IMR-90 (cell line): ENCODE data around the gene SHROOM3. TPM values are rescaled to one million over a fixed set of nuclear protein-coding genes. Genes with fewer than 3 reads are reported as not detected.

Experiments used
- ATAC-seq: fragments of 200-7000 bp; cut with Tn5 transposase; 2 replicates; pipeline ENCODE4 v1.9.1; 2020; ENCODE audit warnings: low read depth, mild to moderate bottlenecking, moderate library complexity
- BruUV-seq: library from RNA; stranded (reverse); fragments of 400-500 nt; replicated peaks from 2 replicates; lab custom pipeline; 2021; lab: Mats Ljungman, UMichigan
- CTCF ChIA-PET: fragments of 300-600 bp; formaldehyde crosslinking; extraction: SDS; loops from one replicate; lab custom pipeline; 2021; ENCODE audit warnings: antibody characterized with exemption; lab: Yijun Ruan, JAX
- POLR2A ChIA-PET: fragments of 300-600 bp; sonication (Branson Sonifier 250); formaldehyde crosslinking; loops from one replicate; lab custom pipeline; 2022; ENCODE audit warnings: antibody characterized with exemption; ENCODE audit not compliant: unreplicated experiment; lab: Charles Lee
- DNase-seq: peaks from one replicate; pipeline ENCODE4 v3.0.0; 2013
- H2AFZ ChIP-seq: replicated peaks from 2 replicates; pipeline ENCODE3; 2013; ENCODE audit warnings: low read length, mild to moderate bottlenecking; ENCODE audit not compliant: poor library complexity
- H2AK5ac ChIP-seq: 2 replicates; pipeline ENCODE4 v1.6.1; 2013; ENCODE audit warnings: low read depth, low read length, inconsistent platforms
- H2AK9ac ChIP-seq: replicated peaks from 2 replicates; pipeline ENCODE3; 2013; ENCODE audit warnings: mild to moderate bottlenecking, low read depth, low read length, moderate library complexity; ENCODE audit not compliant: poor library complexity
- H2BK120ac ChIP-seq: 2 replicates; pipeline ENCODE4 v1.6.1; 2013; ENCODE audit warnings: low read depth, low read length, inconsistent platforms
- H2BK15ac ChIP-seq: 3 replicates; pipeline ENCODE4 v1.6.1; 2013; ENCODE audit warnings: low read depth, low read length, inconsistent platforms
- H2BK20ac ChIP-seq: 2 replicates; pipeline ENCODE4 v1.6.1; 2013; ENCODE audit warnings: low read depth, mild to moderate bottlenecking, inconsistent platforms, low read length, moderate library complexity
- H2BK5ac ChIP-seq: 2 replicates; pipeline ENCODE4 v1.6.1; 2013; ENCODE audit warnings: mild to moderate bottlenecking, low read depth, low read length, inconsistent platforms; ENCODE audit not compliant: poor library complexity, severe bottlenecking
- H3K14ac ChIP-seq: replicated peaks from 2 replicates; pipeline ENCODE4 v1.6.1; 2013; ENCODE audit warnings: low read depth, low read length, inconsistent platforms
- H3K18ac ChIP-seq: 2 replicates; pipeline ENCODE4 v1.6.1; 2013; ENCODE audit warnings: low read depth, low read length, control low read depth
- H3K23ac ChIP-seq: 2 replicates; pipeline ENCODE4 v1.6.1; 2013; ENCODE audit warnings: low read depth, low read length, inconsistent platforms
- H3K27ac ChIP-seq: 2 replicates; pipeline ENCODE4 v1.5.1; 2013; ENCODE audit warnings: mild to moderate bottlenecking, control low read depth, low read length; ENCODE audit not compliant: insufficient read depth
- H3K27me3 ChIP-seq: 2 replicates; pipeline ENCODE4 v1.6.1; 2013; ENCODE audit warnings: low read length; ENCODE audit not compliant: control insufficient read depth, insufficient read depth
- H3K36me3 ChIP-seq: 2 replicates; pipeline ENCODE4 v1.6.1; 2013; ENCODE audit warnings: low read length, mixed read lengths; ENCODE audit not compliant: control insufficient read depth, insufficient read depth
- H3K4ac ChIP-seq: 2 replicates; pipeline ENCODE4 v1.6.1; 2013; ENCODE audit warnings: low read depth, low read length, inconsistent platforms
- H3K4me1 ChIP-seq: 2 replicates; pipeline ENCODE4 v1.6.1; 2013; ENCODE audit warnings: low read length, mixed read lengths; ENCODE audit not compliant: control insufficient read depth, insufficient read depth
- H3K4me2 ChIP-seq: 2 replicates; pipeline ENCODE4 v1.6.1; 2013; ENCODE audit warnings: low read depth, mild to moderate bottlenecking, control low read depth, low read length, moderate library complexity
- H3K4me3 ChIP-seq: 2 replicates; pipeline ENCODE4 v1.5.1; 2013; ENCODE audit warnings: low read depth, mild to moderate bottlenecking, control low read depth, low read length, moderate library complexity; ENCODE audit not compliant: insufficient read depth
- H3K56ac ChIP-seq: 2 replicates; pipeline ENCODE4 v1.6.1; 2013; ENCODE audit warnings: low read length, inconsistent platforms; ENCODE audit not compliant: insufficient read depth; ENCODE audit errors: extremely low read depth
- H3K79me1 ChIP-seq, 2 experiments: 2 replicates each; pipeline ENCODE4 v1.6.1; 2013; ENCODE audit warnings: low read length in 2 of 2, inconsistent platforms in 1 of 2, low read depth in 1 of 2
- H3K9ac ChIP-seq: 2 replicates; pipeline ENCODE4 v1.6.1; 2013; ENCODE audit warnings: low read depth, low read length, control low read depth
- H3K9me1 ChIP-seq: 2 replicates; pipeline ENCODE4 v1.6.1; 2013; ENCODE audit warnings: low read length, inconsistent platforms; ENCODE audit not compliant: insufficient read depth
- H3K9me3 ChIP-seq: 2 replicates; pipeline ENCODE4 v1.6.1; 2013; ENCODE audit warnings: low read length; ENCODE audit not compliant: control insufficient read depth, insufficient read depth
- H4K20me1 ChIP-seq: 2 replicates; pipeline ENCODE4 v1.6.1; 2013; ENCODE audit warnings: low read length, inconsistent platforms; ENCODE audit not compliant: insufficient read depth
- H4K5ac ChIP-seq: 2 replicates; pipeline ENCODE4 v1.6.1; 2013; ENCODE audit warnings: mild to moderate bottlenecking, low read depth, low read length, control low read depth
- H4K8ac ChIP-seq, 2 experiments: 2 replicates each; pipeline ENCODE4 v1.6.1; 2013; ENCODE audit warnings: low read depth in 2 of 2, low read length in 2 of 2, control low read depth in 1 of 2, inconsistent platforms in 1 of 2
- H4K91ac ChIP-seq: 2 replicates; pipeline ENCODE4 v1.6.1; 2013; ENCODE audit warnings: low read depth, low read length, inconsistent platforms; ENCODE audit not compliant: insufficient read depth
- CEBPB ChIP-seq: IDR thresholded peaks from 2 replicates; pipeline ENCODE4 v1.6.1; 2012; ENCODE audit warnings: low read depth, low read length, improper control_type of control experiment
- CHD1 ChIP-seq: IDR thresholded peaks from 2 replicates; pipeline ENCODE4 v1.6.1; 2012; ENCODE audit warnings: low read depth, low read length, improper control_type of control experiment
- ELK1 ChIP-seq: fragments of 150-350 bp; IDR thresholded peaks from 2 replicates; pipeline ENCODE4 v1.6.1; 2016; ENCODE audit warnings: low read depth, mild to moderate bottlenecking, low read length, moderate library complexity, borderline replicate concordance
- FOS ChIP-seq: fragments of 150-350 bp; IDR thresholded peaks from 2 replicates; pipeline ENCODE4 v1.6.1; 2016; ENCODE audit warnings: low read depth, low read length
- MAFK ChIP-seq: IDR thresholded peaks from 2 replicates; pipeline ENCODE4 v1.6.1; 2012; ENCODE audit warnings: low read depth, low read length, improper control_type of control experiment
- MXI1 ChIP-seq: IDR thresholded peaks from 2 replicates; pipeline ENCODE4 v1.6.1; 2012; ENCODE audit warnings: low read depth, mild to moderate bottlenecking, low read length, moderate library complexity, borderline replicate concordance
- NFE2L2 ChIP-seq: fragments of 150-350 bp; IDR thresholded peaks from 2 replicates; pipeline ENCODE4 v1.6.1; 2016; ENCODE audit warnings: low read depth, mild to moderate bottlenecking, low read length
- POLR2A ChIP-seq: IDR thresholded peaks from 2 replicates; pipeline ENCODE4 v1.6.1; 2012; ENCODE audit warnings: mild to moderate bottlenecking, low read depth, low read length
- RAD21 ChIP-seq: IDR thresholded peaks from 2 replicates; pipeline ENCODE4 v1.6.1; 2012; ENCODE audit warnings: low read length, improper control_type of control experiment
- SMC3 ChIP-seq: fragments of 150-350 bp; IDR thresholded peaks from 2 replicates; pipeline ENCODE4 v1.6.1; 2016; ENCODE audit warnings: low read depth, mild to moderate bottlenecking, antibody characterized with exemption, low read length, moderate library complexity
- dilution Hi-C: fragments of 300-500 bp; cut with HindIII; formaldehyde crosslinking; loops from one replicate; pipeline ENCODE4 v1.14.3; 2018; ENCODE audit warnings: low sequenced_read_pairs; ENCODE audit not compliant: unreplicated experiment
- in situ Hi-C: fragments of 300-500 bp; cut with MboI; formaldehyde crosslinking; loops from 3 replicates; pipeline ENCODE4 v1.14.3; 2019; ENCODE audit warnings: low sequenced_read_pairs, inconsistent platforms, mixed read lengths
- intact Hi-C: fragments of 100-400 bp; cut with micrococcal nuclease; formaldehyde crosslinking; loops from 2 replicates; pipeline ENCODE4 v1.10.0; 2022
- polyA plus RNA-seq, 3 experiments: library from polyadenylated mRNA; depleted of rRNA; stranded (reverse); fragments of >200 nt; gene quantifications; 2 replicates each; pipeline ENCODE4 v1.2.3, GENCODE V29; 2012; ENCODE audit warnings: low replicate concordance in 1 of 3
- total RNA-seq: library from RNA; depleted of rRNA; stranded (reverse); fragments of >200 nt; gene quantifications from 2 replicates; pipeline ENCODE4 v1.2.3, GENCODE V29; 2012
- TF ChIP-seq, protein P1 (sequence below): fragments of 150-350 bp; IDR thresholded peaks from 2 replicates; pipeline ENCODE4 v1.6.1; 2017; ENCODE audit warnings: mild to moderate bottlenecking, antibody characterized with exemption, low read length, low read depth
- TF ChIP-seq, protein P2 (sequence below): conservative IDR thresholded peaks from 2 replicates; pipeline ENCODE4 v1.5.1; 2012; ENCODE audit warnings: mild to moderate bottlenecking, low read depth, low read length, improper control_type of control experiment

SHROOM3 gene
- total and polyA plus RNA-seq, 2 of the 4 experiments (the other 2 are of a cell fraction), result 10.8 to 19.5 TPM

DNA sequence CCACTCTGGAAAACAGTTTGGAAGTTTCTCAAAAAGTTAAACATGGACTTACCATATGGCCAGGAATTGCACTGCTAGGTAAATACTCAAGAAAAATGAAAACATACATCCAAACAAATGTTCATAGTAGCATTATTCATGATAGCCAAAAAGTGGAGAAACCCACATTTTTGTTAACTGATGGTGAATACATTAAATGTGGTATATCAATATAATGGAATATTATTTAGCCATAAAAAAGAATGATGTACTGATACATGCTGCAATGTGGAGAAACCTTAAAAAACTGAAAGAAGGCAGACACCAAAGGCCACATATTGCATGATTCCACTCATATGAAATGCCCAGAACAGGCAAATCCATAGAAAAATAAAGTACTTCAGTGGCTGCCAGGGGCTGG, 79.1 kb downstream of the SHROOM3 start:
- Histone ChIP-seq H3K14ac (no peak overlapping the region), H2BK20ac (no peak overlapping the region), H3K27me3 (no peaks in the 10 kb centered on the region), H4K20me1 (no peaks in the 10 kb centered on the region), H3K9me1 (no peaks in the 10 kb centered on the region; the same call in 1 of the 2 replicates), H3K36me3 (no peaks in the 10 kb centered on the region), H2BK5ac (no peak overlapping the region), H2AK5ac (no peak overlapping the region), H2AK9ac (no peak overlapping the region), H2BK15ac (no peak overlapping the region), H3K4me2 (no peak overlapping the region), H3K4me1 (0 out of 2 replicates have a peak, but pooled peaks cover 1% of the 10 kb centered on the region), H3K27ac (no peak overlapping the region), H3K79me1 (peaks cover 0 to 13% of the 10 kb centered on the region in 2 experiments; a peak in 1 of 4 replicates), H3K9ac (no peak overlapping the region), H3K56ac (no peak overlapping the region), H3K18ac (no peak overlapping the region), H2AFZ (no peak overlapping the region), H4K5ac (no peak overlapping the region), H3K4me3 (no peak overlapping the region), H3K4ac (no peak overlapping the region), H3K23ac (no peak overlapping the region), H4K91ac (no peak overlapping the region), H3K9me3 (no peaks in the 10 kb centered on the region), H2BK120ac (no peak overlapping the region; the same call in 1 of the 2 replicates), H4K8ac (no peak overlapping the region)
- in situ Hi-C loops, result loop anchor here (5.0 to 10.0 kb wide), 2 partner anchors 243 to 431 kb away; partner anchors contain the start of gene SEPTIN11
- TF ChIP-seq NFE2L2 (no peak), POLR2A (no peak), SMC3 (no peak), CEBPB (no peak), ELK1 (no peak), RAD21 (no peak), CHD1 (no peak), MXI1 (no peak), FOS (no peak), MAFK (no peak)
- TF ChIP-seq, protein P1, sequence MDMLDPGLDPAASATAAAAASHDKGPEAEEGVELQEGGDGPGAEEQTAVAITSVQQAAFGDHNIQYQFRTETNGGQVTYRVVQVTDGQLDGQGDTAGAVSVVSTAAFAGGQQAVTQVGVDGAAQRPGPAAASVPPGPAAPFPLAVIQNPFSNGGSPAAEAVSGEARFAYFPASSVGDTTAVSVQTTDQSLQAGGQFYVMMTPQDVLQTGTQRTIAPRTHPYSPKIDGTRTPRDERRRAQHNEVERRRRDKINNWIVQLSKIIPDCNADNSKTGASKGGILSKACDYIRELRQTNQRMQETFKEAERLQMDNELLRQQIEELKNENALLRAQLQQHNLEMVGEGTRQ, result no peak
- TF ChIP-seq, protein P2, sequence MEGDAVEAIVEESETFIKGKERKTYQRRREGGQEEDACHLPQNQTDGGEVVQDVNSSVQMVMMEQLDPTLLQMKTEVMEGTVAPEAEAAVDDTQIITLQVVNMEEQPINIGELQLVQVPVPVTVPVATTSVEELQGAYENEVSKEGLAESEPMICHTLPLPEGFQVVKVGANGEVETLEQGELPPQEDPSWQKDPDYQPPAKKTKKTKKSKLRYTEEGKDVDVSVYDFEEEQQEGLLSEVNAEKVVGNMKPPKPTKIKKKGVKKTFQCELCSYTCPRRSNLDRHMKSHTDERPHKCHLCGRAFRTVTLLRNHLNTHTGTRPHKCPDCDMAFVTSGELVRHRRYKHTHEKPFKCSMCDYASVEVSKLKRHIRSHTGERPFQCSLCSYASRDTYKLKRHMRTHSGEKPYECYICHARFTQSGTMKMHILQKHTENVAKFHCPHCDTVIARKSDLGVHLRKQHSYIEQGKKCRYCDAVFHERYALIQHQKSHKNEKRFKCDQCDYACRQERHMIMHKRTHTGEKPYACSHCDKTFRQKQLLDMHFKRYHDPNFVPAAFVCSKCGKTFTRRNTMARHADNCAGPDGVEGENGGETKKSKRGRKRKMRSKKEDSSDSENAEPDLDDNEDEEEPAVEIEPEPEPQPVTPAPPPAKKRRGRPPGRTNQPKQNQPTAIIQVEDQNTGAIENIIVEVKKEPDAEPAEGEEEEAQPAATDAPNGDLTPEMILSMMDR, result no peak
- POLR2A ChIA-PET, result no interaction called here
- no peak for DNase-seq
- intact Hi-C loops, result loop anchor here (5.0 to 10.0 kb wide), 3 partner anchors 73 to 141 kb away; no protein-coding TSS in a partner anchor
- no TSS peak for BruUV-seq
- dilution Hi-C loops, result no loop called here
- ATAC-seq, result no peak
- CTCF ChIA-PET, result no interaction called here
